ENCODE results near the gene CLASP1. TPM values are rescaled to one million over a fixed set of nuclear protein-coding genes. Genes with fewer than 3 reads are reported as not detected.

CLASP1 gene
- total RNA-seq, 1 experiment from 2014 or later, result 81.9 TPM

DNA sequence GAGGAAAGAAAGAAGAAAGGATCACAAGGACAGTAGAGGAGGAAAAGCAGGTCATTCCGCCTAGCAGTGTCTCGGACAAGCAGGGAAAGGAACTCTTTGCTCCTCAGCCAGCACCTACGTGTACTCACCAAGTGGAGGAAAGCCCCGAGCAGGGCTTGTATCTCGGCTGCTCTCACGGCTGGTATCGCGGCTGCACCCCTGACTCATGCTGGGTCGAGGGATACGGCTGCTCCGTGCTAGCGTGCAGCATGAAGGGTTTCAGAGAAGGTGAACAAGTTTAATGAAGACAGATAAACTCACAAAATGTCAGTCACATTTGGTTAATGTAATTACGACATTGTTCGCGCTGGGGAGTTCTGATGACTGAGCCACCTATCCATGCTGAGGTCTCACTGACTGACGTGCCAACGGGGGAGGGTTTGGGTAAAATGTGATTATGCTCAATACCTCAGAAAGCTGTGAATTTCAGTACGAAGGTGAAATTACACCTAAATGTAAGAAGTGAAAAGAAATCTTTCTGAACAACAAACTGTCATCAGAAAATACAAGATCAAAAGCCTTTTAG, 230.7 kb downstream of the CLASP1 start:
- BruUV-seq (replicated peaks), result no TSS peak
- ChIA-PET CTCF (interaction anchor here (0.9 kb wide), 1 partner anchor 16 kb away, joined by 4 read pairs; no protein-coding TSS in a partner anchor), POLR2A (interaction anchor here (1.1 kb wide), 1 partner anchor 24 kb away, joined by 3 read pairs; no protein-coding TSS in a partner anchor)
- H3K4me3 Mint-ChIP-seq (ENCODE audit: unreplicated experiment), result no peak overlapping the region
- H3K9me3 Mint-ChIP-seq (ENCODE audit: unreplicated experiment), result no peaks in the 10 kb centered on the region
- H3K27ac Mint-ChIP-seq (ENCODE audit: low read depth, unreplicated experiment), result no peak overlapping the region
- intact Hi-C loops (cut with micrococcal nuclease), result no loop called here
- DNase-seq (ENCODE audit: unreplicated experiment), result no peak
- H3K4me1 Mint-ChIP-seq (ENCODE audit: insufficient read depth, unreplicated experiment), result no peaks in the 10 kb centered on the region
- peaks cover 72% of the 10 kb centered on the region for H3K36me3 Mint-ChIP-seq (ENCODE audit: insufficient read depth, unreplicated experiment)
- TF ChIP-seq, protein P1, sequence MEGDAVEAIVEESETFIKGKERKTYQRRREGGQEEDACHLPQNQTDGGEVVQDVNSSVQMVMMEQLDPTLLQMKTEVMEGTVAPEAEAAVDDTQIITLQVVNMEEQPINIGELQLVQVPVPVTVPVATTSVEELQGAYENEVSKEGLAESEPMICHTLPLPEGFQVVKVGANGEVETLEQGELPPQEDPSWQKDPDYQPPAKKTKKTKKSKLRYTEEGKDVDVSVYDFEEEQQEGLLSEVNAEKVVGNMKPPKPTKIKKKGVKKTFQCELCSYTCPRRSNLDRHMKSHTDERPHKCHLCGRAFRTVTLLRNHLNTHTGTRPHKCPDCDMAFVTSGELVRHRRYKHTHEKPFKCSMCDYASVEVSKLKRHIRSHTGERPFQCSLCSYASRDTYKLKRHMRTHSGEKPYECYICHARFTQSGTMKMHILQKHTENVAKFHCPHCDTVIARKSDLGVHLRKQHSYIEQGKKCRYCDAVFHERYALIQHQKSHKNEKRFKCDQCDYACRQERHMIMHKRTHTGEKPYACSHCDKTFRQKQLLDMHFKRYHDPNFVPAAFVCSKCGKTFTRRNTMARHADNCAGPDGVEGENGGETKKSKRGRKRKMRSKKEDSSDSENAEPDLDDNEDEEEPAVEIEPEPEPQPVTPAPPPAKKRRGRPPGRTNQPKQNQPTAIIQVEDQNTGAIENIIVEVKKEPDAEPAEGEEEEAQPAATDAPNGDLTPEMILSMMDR (IDR thresholded peaks at IDR 0.05; ENCODE audit: unreplicated experiment), result no peak
- H3K27me3 Mint-ChIP-seq (ENCODE audit: insufficient read depth, unreplicated experiment), result no peaks in the 10 kb centered on the region

DNA sequence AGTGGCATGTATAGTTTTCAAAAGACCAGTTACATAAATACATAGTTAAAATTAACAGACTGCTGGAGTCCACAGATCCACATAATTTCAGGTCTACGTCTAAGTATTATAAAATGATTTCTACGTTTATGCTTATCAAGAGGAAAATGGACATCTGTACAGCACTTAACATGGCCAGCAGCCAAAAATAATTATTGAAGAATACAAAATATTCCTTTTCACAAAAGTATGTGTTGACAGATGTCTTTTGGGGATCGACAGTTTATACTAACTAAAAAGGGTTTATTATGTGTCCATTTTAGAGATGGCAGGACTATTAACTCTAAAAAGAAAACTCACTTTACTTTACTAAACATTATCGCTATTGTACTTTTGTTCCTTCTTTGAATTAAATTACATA, 231.4 kb downstream of the CLASP1 start:
- no peak for DNase-seq (ENCODE audit: unreplicated experiment)
- Mint-ChIP-seq H3K9me3 (ENCODE audit: unreplicated experiment) (no peaks in the 10 kb centered on the region), H3K4me3 (ENCODE audit: unreplicated experiment) (no peak overlapping the region), H3K27ac (ENCODE audit: low read depth, unreplicated experiment) (no peak overlapping the region), H3K36me3 (ENCODE audit: insufficient read depth, unreplicated experiment) (peaks cover 77% of the 10 kb centered on the region), H3K4me1 (ENCODE audit: insufficient read depth, unreplicated experiment) (no peaks in the 10 kb centered on the region), H3K27me3 (ENCODE audit: insufficient read depth, unreplicated experiment) (no peaks in the 10 kb centered on the region)
- ChIA-PET CTCF (no interaction called here), POLR2A (no interaction called here)
- intact Hi-C loops (cut with micrococcal nuclease), result no loop called here
- no TSS peak for BruUV-seq (replicated peaks)
- TF ChIP-seq, protein P1 (IDR thresholded peaks at IDR 0.05; ENCODE audit: unreplicated experiment), result no peak

DNA sequence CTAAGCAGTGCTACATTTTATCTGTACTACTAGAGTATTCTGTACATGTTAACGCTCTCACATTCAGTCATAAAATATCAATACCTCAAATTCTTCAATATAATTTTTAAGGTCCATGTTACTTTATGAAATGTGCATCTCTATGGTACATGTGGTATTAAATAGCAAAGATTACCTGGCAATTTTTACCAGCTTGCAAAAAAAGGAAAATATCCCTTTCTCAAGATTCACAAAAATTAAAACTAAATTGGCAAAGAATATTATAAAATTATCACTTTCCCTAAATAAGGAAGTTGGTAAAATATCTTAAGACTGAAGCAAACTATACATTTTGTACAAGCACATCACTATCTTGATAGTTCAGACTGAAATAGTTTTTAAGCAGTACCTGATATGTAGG, 233.5 kb downstream of the CLASP1 start:
- Mint-ChIP-seq H3K36me3 (ENCODE audit: insufficient read depth, unreplicated experiment) (peaks cover 72% of the 10 kb centered on the region), H3K4me1 (ENCODE audit: insufficient read depth, unreplicated experiment) (no peaks in the 10 kb centered on the region), H3K9me3 (ENCODE audit: unreplicated experiment) (no peaks in the 10 kb centered on the region), H3K4me3 (ENCODE audit: unreplicated experiment) (no peak overlapping the region), H3K27me3 (ENCODE audit: insufficient read depth, unreplicated experiment) (no peaks in the 10 kb centered on the region), H3K27ac (ENCODE audit: low read depth, unreplicated experiment) (no peak overlapping the region)
- ChIA-PET CTCF (interaction anchor here (1.1 kb wide), 1 partner anchor 59 kb away, joined by 6 read pairs; no protein-coding TSS in a partner anchor), POLR2A (no interaction called here)
- TF ChIP-seq, protein P1 (IDR thresholded peaks at IDR 0.05; ENCODE audit: unreplicated experiment), result no peak
- DNase-seq (ENCODE audit: unreplicated experiment), result no peak
- no TSS peak for BruUV-seq (replicated peaks)
- intact Hi-C loops (cut with micrococcal nuclease), result no loop called here

DNA sequence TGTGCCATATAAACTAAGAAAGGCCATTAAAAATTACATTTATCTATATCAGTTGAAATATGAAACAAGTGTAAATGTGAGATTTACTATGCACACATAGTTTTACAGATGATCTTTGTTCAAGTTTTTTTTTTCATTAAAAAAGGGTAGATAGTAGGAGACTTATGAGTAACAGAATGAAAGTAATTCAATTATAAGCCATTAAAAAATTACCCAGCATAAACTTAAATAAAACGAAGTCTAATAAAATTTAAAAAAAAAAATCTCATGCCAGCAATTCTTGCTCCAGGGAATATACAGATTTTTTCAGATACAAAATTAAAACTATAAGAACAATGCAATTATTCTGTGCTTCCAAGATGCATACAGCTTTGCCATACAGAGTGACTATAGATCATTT, 236.9 kb downstream of the CLASP1 start:
- H3K4me3 Mint-ChIP-seq (ENCODE audit: unreplicated experiment), result no peak overlapping the region
- peaks cover 67% of the 10 kb centered on the region for H3K36me3 Mint-ChIP-seq (ENCODE audit: insufficient read depth, unreplicated experiment)
- CTCF ChIA-PET, result no interaction called here
- no TSS peak for BruUV-seq (replicated peaks)
- no peaks in the 10 kb centered on the region for H3K27me3 Mint-ChIP-seq (ENCODE audit: insufficient read depth, unreplicated experiment)
- intact Hi-C loops (cut with micrococcal nuclease), result no loop called here
- H3K4me1 Mint-ChIP-seq (ENCODE audit: insufficient read depth, unreplicated experiment), result no peaks in the 10 kb centered on the region
- no peak for DNase-seq (ENCODE audit: unreplicated experiment)
- TF ChIP-seq, protein P1 (IDR thresholded peaks at IDR 0.05; ENCODE audit: unreplicated experiment), result no peak
- H3K9me3 Mint-ChIP-seq (ENCODE audit: unreplicated experiment), result no peaks in the 10 kb centered on the region
- POLR2A ChIA-PET, result interaction anchor here (0.6 to 1.7 kb wide), 4 partner anchors 10 to 293 kb away, joined by 3 to 7 read pairs (median 4); no protein-coding TSS in a partner anchor
- no peak overlapping the region for H3K27ac Mint-ChIP-seq (ENCODE audit: low read depth, unreplicated experiment)

All from MCF 10A (cell line).